ENCODE results near the gene NOP53. TPM values are rescaled to one million over a fixed set of nuclear protein-coding genes. Genes with fewer than 3 reads are reported as not detected.
A peak's percentile ranks its signal among the peaks of the same experiment; 100 is the strongest.

The NOP53 gene
- total and polyA plus RNA-seq, 2 of the 13 experiments (the other 11 are each of a cell fraction or from before 2014, with no cell fraction given): 53.9 to 141 TPM

- TF ChIP-seq, protein P1, sequence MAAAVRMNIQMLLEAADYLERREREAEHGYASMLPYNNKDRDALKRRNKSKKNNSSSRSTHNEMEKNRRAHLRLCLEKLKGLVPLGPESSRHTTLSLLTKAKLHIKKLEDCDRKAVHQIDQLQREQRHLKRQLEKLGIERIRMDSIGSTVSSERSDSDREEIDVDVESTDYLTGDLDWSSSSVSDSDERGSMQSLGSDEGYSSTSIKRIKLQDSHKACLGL (CRISPR knock-in tag; IDR thresholded peaks at IDR 0.05): peak; percentile 43; the same call in 1 of the 2 replicates
- TF ChIP-seq ZSCAN29 (CRISPR knock-in tag; conservative IDR thresholded peaks at IDR 0.05) (0 out of 2 replicates have a peak, but pooled peaks have one; percentile 66), ZNF430 (CRISPR knock-in tag; IDR thresholded peaks at IDR 0.05) (peak; percentile 78), RFXANK (CRISPR knock-in tag; IDR thresholded peaks at IDR 0.05) (no peak), NONO (IDR thresholded peaks at IDR 0.05) (peak; percentile 92; the same call in 1 of the 2 replicates), NONO (CRISPR knock-in tag; conservative IDR thresholded peaks at IDR 0.05) (peak; percentile 79), ZFP36L1 (CRISPR knock-in tag; IDR thresholded peaks at IDR 0.05) (peak; percentile 45; the same call in 1 of the 2 replicates), AGO2 (optimal IDR thresholded peaks at IDR 0.05; ENCODE audit: low read depth, low read length) (peak; percentile 47), NFAT5 (CRISPR knock-in tag; IDR thresholded peaks at IDR 0.05) (peak; percentile 40; the same call in 1 of the 2 replicates), ZFP36 (IDR thresholded peaks at IDR 0.05; ENCODE audit: borderline replicate concordance, low read depth, low read length, partially characterized antibody) (no peak), PCBP1 (IDR thresholded peaks at IDR 0.05; ENCODE audit: borderline replicate concordance, low read depth, low read length) (peak; percentile 88), ZNF749 (CRISPR knock-in tag; IDR thresholded peaks at IDR 0.05; ENCODE audit: borderline replicate concordance) (peak; percentile 85; the same call in 1 of the 2 replicates), ZNF503 (CRISPR knock-in tag; IDR thresholded peaks at IDR 0.05) (peak; percentile 21; the same call in 1 of the 2 replicates), ZNF558 (CRISPR knock-in tag; IDR thresholded peaks at IDR 0.05; ENCODE audit: borderline replicate concordance) (0 out of 2 replicates have a peak, but pooled peaks have one; percentile 53), STAT5B (CRISPR knock-in tag; IDR thresholded peaks at IDR 0.05) (no peak), SYNCRIP (IDR thresholded peaks at IDR 0.05; ENCODE audit: insufficient read depth, low read depth, low read length) (no peak), REL (CRISPR knock-in tag; conservative IDR thresholded peaks at IDR 0.05) (peak; percentile 29; the same call in 1 of the 2 replicates), E2F2 (CRISPR knock-in tag; IDR thresholded peaks at IDR 0.05; ENCODE audit: borderline replicate concordance) (no peak)
These were observed 33.0 kb downstream of the NOP53 start, which contains the start of gene SELENOW (continued) for GRCh38 chr19:47778049-47778953.
